ENCODE results near the gene MYO1G.
"Not testable (repeated sequence)": the region's sequence is repeated elsewhere in the genome, so short reads cannot be mapped to it uniquely, and the experiment has no call there.

MYO1G gene

GRCh38 chr7:44978511-44979366, at the start of gene MYO1G:
TSS of gene MYO1G (minus strand) at chr7:44979015. CDS start at chr7:44978961, 54 bp downstream.
- no peak for DNase-seq

GRCh38 chr7:45028138-45028919, 49.5 kb upstream of the MYO1G start:
- no peak for DNase-seq

DNA sequence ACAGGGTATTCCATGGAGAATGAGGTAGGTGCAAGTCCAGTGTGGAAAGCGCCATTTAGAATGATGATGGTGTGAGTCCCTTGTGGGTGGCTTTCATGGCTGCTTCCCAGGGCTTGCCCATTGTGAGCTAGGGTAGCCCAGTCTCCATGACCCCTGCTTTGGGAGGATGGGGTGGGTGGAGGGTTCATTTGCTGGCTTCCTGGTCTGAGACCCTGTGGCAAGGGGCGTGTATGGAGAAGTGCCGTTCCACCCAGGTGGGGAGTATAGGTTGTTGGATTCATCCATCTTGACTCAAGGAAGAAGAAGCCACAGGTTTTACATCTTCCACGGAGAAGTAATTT, 48.9 kb upstream of the MYO1G start:
- no peak for DNase-seq

- no peak for DNase-seq
Measured at GRCh38 chr7:45026984-45027773, 48.4 kb upstream of the MYO1G start.

DNA sequence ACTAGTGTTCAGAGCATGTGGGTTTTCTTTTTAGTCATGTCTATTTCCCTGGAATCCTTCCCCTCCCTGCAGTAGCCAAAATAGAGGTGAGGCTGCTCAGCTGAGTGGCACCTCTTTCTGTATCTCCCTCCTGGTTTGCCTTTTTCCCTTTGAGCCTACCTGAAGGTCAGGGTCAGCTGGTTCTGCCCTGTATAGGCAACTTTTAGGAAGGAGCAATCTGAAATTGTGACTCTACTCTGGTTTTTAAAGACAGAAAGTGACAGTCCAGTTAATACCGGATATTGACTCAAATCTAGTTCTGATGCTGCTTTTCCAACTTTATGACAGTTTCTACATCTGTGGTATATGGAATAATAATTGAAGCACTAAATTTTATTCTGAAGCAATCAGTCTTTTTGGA, 47.2 kb upstream of the MYO1G start:
- DNase-seq: no peak

DNA sequence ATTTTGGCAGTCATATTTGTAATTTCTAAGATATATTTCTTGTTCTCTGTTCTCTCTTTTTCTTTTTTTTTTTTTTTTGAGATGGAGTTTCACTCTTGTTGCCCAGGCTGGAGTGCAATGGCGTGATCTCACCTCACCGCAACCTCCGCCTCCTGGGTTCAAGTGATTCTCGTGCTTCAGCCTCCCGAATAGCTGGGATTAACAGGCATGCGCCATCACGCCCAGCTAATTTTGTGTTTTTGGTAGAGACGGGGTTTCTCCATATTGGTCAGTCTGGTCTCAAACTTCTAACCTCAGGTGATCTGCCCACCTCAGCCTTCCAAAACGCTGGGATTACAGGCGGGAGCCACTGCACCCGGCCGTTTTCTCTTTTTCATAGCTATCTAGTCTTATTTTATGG, 46.7 kb upstream of the MYO1G start:
- not testable (repeated sequence) for DNase-seq

GRCh38 chr7:45024126-45024744, 45.4 kb upstream of the MYO1G start:
- no peak for DNase-seq

DNA sequence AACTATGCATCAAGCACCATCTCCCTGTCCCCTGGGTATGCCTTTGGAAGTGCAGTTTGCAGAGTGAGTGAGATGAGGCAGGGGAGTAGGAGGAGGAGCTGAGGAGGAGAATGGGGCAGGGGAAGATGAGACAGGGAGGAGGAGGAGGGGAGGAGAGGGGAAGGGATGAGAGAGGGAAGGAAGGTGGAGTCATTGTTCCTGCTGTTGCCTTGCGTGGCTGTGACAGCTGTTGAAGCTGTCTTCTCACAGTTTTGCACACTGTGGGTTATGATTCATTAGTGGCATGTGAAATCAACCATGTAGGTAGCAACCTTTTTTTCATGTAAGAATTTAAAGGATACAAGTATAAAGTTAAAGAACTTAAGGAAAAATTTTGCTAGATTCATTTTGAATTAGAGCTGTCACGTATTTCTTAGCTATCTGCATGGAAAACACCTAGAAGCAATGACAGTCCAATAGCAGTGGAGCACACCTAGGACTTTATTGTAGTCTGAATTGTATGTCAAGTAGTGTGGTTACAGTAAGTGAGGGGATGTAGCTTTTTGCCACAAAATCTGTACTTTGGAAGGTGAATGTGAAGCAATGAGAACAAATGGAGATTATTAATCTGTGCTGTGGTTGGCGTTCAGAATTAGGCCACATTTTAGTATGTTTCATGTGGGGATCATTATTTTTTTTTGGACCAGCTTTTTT, 42.9 kb upstream of the MYO1G start:
- DNase-seq: no peak

GRCh38 chr7:45020915-45021314, 42.1 kb upstream of the MYO1G start:
- DNase-seq: no peak

DNA sequence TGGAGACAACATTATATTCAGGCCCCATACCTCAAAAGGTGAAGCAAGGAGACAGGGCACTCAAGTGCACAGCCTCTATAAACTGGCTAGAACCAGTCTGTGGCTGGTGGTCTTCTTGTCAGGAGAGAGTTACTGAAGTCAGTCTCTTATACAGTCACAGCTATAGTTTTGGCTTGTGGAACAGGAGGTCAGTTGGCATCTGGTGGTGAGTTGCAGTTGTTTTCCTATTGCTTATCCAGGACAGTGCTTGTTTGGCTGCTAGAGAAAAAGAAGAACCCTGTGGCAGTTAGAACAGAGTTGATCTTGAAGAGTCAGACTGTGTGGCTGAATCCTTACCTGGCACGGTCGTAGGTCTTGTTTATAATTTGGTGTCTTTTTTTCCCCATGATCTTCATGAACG, 38.4 kb upstream of the MYO1G start:
- DNase-seq: no peak

- no peak for DNase-seq
Measured at GRCh38 chr7:45015313-45015712, 36.5 kb upstream of the MYO1G start.

DNA sequence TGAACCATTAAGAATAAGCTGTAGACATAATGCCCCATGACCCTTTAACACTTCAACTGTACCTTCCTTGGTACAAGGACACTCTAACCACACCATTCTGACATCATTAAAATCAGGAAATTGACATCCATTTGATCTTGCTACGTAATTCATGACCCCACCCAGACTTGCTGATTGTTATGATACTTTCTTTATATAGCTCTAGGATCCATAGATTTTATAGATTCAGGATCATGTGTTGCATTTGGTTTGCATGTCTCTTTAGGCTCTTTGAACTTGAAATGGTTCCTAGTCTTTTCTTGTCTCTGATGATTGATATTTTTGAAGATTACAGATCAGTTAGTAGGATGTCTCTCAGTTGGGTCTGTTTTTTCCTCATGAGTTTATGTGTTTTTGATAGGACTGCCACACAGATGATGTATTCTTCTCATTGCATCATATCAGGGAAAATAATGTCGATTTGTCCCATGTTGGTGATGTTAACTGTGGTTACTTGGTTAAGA, 34.7 kb upstream of the MYO1G start:
- DNase-seq: no peak

DNA sequence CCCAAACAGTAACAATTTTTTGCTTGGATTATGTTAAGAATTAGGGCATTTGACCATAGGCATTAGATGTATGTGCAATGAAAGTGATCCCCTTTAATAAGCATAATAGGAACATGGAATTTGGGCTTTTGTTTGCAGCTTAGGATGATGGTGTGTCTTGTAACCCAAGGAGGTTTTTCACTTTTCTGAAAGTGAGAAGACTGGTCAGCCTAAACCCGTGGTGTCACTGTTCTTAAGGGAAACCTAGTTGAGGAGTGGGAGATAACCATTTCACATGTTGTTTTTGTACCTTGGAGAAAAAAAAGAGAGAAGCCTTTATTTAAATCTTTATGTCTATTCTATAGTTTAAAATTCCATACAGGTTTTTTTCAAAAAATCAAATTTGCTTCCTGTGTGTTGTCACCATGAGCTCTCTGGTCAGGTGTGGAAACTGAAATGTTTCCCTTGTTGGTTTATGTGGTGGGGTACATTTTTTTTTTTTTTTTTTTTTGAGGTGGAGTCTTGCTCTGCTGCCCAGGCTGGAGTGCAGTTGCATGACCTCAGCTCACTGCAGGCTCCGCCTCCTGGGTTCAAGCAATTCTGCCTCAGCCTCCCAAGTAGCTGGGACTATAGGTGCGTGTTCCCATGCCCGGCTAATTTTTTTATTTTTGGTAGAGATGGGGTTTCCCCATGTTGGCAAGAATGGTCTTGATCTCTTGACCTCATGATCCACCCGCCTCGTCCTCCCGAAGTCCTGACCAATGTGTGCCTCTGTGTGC, 28.9 kb upstream of the MYO1G start:
- DNase-seq: no peak

GRCh38 chr7:45007106-45007505, 28.3 kb upstream of the MYO1G start:
- no peak for DNase-seq

DNA sequence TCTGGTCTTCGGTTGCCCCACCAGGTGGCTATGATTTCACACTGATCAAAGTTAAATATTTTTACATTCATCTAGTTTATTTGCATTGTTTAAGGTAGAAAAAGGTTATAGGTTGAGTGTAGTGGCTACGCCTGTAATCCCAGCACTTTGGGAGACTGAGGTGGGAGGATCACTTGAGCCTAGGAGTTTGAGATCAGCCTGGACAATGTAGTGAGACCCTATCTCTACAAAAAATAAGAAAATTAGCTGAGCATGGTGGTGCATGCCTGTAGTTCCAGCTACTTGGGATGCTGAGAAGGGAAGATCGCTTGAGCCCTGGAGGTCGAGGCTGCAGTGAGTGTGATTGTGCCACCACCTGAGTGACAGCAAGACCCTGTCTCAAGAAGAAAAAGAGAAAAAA, 25.0 kb upstream of the MYO1G start:
- DNase-seq: no peak

- DNase-seq: no peak
Measured at GRCh38 chr7:45001826-45002225, 23.0 kb upstream of the MYO1G start.

DNA sequence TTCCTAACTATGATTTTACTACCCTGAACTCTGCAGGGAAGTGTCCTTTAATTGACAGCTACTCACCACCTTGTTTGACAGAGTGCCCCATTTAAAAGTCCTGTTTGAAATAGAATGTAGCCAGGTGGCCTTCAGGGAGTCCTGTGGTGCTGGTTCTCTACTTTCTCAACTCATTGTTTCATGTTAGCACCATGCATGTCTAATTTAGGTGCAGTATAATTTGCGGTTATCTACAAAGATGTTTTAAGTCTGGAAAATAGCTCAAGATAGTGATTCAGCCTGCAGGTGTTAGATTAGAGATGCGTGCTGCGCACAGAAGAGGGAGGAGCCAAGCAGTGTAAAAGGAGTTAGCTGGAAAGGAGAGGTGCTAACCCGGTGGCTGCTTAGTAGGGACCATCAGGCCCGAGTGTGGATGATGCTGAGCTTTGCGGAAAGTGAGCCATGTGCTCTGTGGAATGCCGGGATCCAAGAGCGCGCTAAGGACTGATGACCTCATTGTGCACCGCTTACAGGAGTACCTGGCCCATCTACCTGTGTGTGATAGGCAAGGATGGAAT, 22.4 kb upstream of the MYO1G start:
- peak; percentile 77 for DNase-seq

DNA sequence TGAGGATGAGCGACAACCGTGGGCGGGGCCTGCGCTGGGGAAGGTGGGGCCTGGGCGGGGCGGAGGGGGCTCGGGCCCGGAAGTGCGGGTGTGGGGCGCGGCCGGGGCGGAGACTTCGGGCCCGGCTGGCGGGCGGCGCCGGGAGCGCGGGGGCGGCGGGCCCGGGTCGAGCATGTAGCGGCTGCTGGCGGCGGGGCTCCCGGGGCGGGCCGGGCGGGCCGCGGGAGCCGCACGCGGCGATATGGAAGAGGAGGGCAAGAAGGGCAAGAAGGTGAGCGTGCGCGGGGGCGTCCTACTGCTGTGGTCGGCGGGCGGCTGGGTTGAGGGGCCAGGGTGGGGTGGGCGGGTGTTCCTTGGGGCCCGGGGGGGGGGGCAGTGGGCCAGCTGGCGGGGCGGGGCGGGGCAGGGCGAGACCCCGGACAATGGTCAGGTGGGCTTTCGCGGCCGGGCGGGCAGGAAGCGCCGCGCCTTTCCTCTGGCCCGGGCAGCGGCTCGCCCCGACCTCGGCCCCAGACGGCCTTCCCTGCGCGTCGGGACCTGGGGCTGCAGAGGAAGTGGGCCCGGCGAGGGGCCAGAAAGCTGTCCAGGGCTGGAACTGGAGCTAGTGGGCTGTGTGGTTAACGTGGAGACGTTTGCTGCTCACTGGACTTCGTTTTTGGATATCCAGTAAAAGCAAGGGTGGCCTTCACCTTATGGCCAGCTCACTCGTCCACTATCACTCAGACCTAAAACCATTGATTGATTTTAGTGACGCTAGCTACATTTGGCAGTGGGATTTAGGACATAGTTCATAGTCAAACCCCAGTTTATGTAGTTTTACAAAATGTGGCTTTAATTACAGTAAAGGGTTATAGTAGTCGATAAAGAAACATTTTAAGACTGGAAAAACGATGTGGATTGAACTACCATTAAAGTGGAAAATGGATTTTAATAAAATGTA, 21.5 kb upstream of the MYO1G start, which contains the start of gene CCM2:
TSS of gene CCM2 (plus strand) at position 109 of the 940 bp plus-strand sequence. CDS start at position 242, 133 bp downstream.
- DNase-seq: no peak

DNA sequence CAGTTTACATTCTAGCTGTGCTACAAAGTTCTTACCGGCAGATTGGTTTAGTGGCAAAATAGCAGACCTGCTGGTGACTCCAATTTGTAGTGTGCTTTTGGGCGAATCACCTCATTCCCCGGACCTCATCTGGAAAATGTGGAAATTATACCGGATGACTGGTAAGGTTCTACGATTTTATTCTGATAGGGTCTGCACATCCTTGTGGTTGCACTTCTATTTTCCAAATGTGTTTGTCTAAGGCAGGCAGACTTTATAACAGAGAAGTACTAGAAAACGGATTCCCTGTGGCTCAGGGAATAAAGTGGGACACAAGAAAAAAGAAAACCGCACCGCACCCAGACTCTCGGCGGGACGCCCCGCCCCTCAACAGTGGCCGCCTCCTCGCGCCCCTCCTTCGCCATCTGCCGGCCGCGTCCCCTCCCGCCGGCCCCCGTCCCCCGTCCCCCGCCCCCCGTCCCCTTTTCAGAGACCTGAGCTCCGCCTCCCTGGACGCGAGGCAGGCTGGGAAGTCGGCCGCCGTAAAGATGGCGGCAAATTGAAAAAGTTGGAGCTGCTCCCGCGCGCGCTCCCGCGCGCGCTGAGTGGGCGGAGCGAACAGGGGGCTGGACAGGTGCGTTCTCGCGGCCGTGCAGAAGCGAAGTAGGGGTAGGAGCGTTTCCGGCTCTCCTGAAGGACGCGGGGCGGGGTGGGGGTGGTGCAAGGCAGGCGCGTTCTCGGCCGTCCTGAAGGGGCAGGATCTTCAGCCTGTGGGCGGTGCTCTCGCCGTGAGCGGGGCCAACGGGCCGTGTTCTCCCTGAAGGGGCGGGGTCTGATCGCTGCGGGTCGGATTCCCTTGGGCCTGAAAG, 20.7 kb upstream of the MYO1G start:
- DNase-seq: peak; percentile 99

All from NCI-H510A (cell line).